22Rv1 (cell line): ENCODE measurements around the gene ABCC9.

Source experiments
- H3K27ac ChIP-seq: fragments of 450-650 bp; 2 replicates; pipeline ENCODE4 v1.5.1; 2017
- CTCF ChIP-seq: fragments of 450-650 bp; IDR thresholded peaks from 2 replicates; pipeline ENCODE4 v1.5.1; 2017; ENCODE audit warnings: mild to moderate bottlenecking
- ZFX ChIP-seq: fragments of 450-650 bp; IDR thresholded peaks from 2 replicates; pipeline ENCODE4 v1.6.1; 2017; ENCODE audit warnings: antibody characterized with exemption, borderline replicate concordance

Gene ABCC9

GRCh38 chr12:21849878-21850277, 91.3 kb downstream of the ABCC9 start:
- H3K27ac ChIP-seq: peak overlapping the region; percentile 45
- no peak for TF ChIP-seq ZFX
- TF ChIP-seq CTCF: no peak

- TF ChIP-seq ZFX: no peak
- no peak overlapping the region for H3K27ac ChIP-seq
Observed at GRCh38 chr12:21848192-21848591, 93.0 kb downstream of the ABCC9 start.

GRCh38 chr12:21843795-21844194, 97.4 kb downstream of the ABCC9 start:
- H3K27ac ChIP-seq: no peak overlapping the region
- TF ChIP-seq CTCF: no peak
- TF ChIP-seq ZFX: no peak

DNA sequence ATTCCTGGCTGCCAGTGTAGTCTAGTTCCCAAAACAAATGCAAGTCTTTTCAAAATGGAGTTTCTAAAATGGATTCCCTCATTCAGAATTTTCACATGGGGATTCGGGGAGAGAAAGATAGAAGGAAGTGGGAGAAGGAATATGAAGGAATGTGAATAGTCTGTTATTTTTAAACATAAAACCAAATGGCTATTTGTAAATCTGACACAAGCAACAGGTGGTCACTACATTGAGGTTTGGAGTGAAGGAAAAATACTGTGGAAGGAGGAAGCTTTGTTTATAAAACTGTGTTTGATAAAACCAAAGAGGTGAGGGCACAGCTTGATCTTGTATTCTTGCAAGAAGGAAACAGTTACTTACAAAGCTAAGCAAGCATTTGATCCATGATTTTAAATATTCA, 101.5 kb downstream of the ABCC9 start:
- TF ChIP-seq ZFX (no peak), CTCF (no peak)
- H3K27ac ChIP-seq: no peak overlapping the region

DNA sequence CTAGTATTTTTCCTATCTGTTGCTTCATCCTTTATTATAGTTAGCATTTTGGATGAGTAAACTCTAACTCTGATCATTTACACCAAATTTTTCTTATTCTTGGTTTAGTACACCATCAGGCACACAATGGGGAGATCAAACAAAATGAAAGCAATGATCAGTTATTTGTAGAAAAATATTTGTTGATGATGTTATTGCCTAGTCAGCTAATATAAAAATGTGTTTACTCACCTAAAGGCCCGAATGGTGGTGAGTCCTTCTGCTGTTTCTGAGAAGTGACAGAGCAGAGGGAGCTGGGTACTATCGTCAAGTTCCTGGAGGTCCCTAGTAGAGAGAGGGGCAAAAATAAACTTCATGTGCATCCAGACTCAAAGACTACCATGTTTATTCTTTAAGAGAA, 103.4 kb downstream of the ABCC9 start:
- TF ChIP-seq CTCF (no peak), ZFX (no peak)
- H3K27ac ChIP-seq: no peak overlapping the region

- H3K27ac ChIP-seq: no peak overlapping the region
- TF ChIP-seq ZFX (no peak), CTCF (no peak)
Observed at GRCh38 chr12:21831791-21832344, 109.4 kb downstream of the ABCC9 start.

GRCh38 chr12:21828779-21829178, 112.4 kb downstream of the ABCC9 start:
- TF ChIP-seq ZFX (no peak), CTCF (0 out of 2 replicates have a peak, but pooled peaks have one; percentile 12)
- H3K27ac ChIP-seq: peak overlapping the region; percentile 70

DNA sequence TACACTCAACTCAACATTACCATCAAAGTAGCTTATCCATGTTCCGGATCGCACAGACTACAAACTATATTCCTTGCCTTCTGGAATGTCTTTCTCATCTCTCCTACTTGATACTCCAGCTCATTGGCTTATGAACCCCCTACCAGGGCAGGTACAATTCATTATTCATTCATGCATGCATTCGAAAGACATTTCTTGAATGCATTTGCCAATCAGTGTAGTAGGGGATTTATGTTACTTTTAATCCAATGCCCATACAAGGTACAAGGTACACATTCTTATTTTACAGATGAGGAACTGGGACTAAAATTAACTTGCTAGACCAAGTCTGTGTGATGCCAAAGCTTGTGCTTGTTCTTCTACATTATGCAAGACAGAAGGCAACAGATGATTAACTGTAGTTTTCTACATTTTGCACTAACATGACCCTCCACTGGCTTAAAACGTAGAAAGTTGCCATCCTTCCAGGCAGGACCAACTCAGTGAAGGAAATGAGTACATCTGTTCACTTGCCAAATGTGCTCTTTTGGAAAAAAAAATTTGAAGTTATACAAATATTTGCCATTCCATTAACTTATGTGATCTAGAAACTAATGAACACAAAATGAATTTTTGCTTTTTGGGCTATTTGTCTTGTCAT, 113.0 kb downstream of the ABCC9 start:
- TF ChIP-seq CTCF: no peak
- TF ChIP-seq ZFX: no peak
- peak overlapping the region; percentile 70 for H3K27ac ChIP-seq
